H1 (cell line): Measurements from ENCODE around the gene NR2C2AP. TPM values are rescaled to one million over a fixed set of nuclear protein-coding genes. Genes with fewer than 3 reads are reported as not detected.
A peak's percentile ranks its signal among the peaks of the same experiment; 100 is the strongest.

Source experiments
- CTCF ChIA-PET: fragments of 300-600 bp; sonication (Branson Sonifier 250); formaldehyde crosslinking; loops from one replicate; lab custom pipeline; 2021; ENCODE audit not compliant: partially characterized antibody; lab: Charles Lee
- POLR2A ChIA-PET: fragments of 300-600 bp; sonication (Branson Sonifier 250); formaldehyde crosslinking; loops from one replicate; lab custom pipeline; 2021; ENCODE audit warnings: inconsistent platforms; ENCODE audit not compliant: partially characterized antibody; lab: Charles Lee
- DNase-seq, 2 experiments: peaks; one replicate each; pipeline versions ENCODE4 v3.0.0 to v3.0.0-alpha.2; 2010 to 2022; ENCODE audit warnings: low spot score in 2 of 2, low read depth in 1 of 2, mixed read lengths in 1 of 2
- FAIRE-seq: peaks from 2 replicates; lab custom pipeline; 2011; peaks lifted over from hg19 to GRCh38; lab: Jason Lieb, UNC
- H2AFZ ChIP-seq: 2 replicates; pipeline ENCODE4 v1.8.1; 2012; ENCODE audit warnings: low read length, inconsistent platforms
- H2AK5ac ChIP-seq: 2 replicates; pipeline ENCODE4 v1.6.1; 2013; ENCODE audit warnings: low read depth, low read length
- H2BK120ac ChIP-seq: replicated peaks from 2 replicates; pipeline ENCODE3; 2013; ENCODE audit warnings: low read depth, low read length, inconsistent platforms
- H2BK12ac ChIP-seq: 2 replicates; pipeline ENCODE4 v1.6.1; 2013; ENCODE audit warnings: low read depth, low read length
- H2BK15ac ChIP-seq: 2 replicates; pipeline ENCODE4 v1.6.1; 2013; ENCODE audit warnings: low read length
- H2BK20ac ChIP-seq: 2 replicates; pipeline ENCODE4 v1.6.1; 2013; ENCODE audit warnings: low read length
- H2BK5ac ChIP-seq: 2 replicates; pipeline ENCODE4 v1.6.1; 2013; ENCODE audit warnings: low read depth, low read length
- H3K14ac ChIP-seq: 2 replicates; pipeline ENCODE4 v1.6.1; 2013; ENCODE audit warnings: inconsistent platforms; ENCODE audit not compliant: insufficient read length
- H3K18ac ChIP-seq: 2 replicates; pipeline ENCODE4 v1.6.1; 2013; ENCODE audit warnings: low read length; ENCODE audit errors: extremely low read depth
- H3K23ac ChIP-seq: 2 replicates; pipeline ENCODE4 v1.6.1; 2013; ENCODE audit warnings: inconsistent platforms; ENCODE audit not compliant: insufficient read length
- H3K23me2 ChIP-seq: 2 replicates; pipeline ENCODE4 v1.6.1; 2013; ENCODE audit warnings: low read depth, low read length
- H3K27ac ChIP-seq: 2 replicates; pipeline ENCODE4 v1.6.1; 2011; ENCODE audit warnings: low read depth, low read length, inconsistent platforms
- H3K27me3 ChIP-seq, 4 experiments: replicated peaks in 1 of 4; 1 replicate in 1 of 4; 2 replicates in 3 of 4; pipeline versions ENCODE4 v1.6.1 to v1.8.1; 2011 to 2013; ENCODE audit warnings: low read length in 3 of 4, mild to moderate bottlenecking in 3 of 4, inconsistent platforms in 2 of 4, mixed read lengths in 2 of 4, moderate library complexity in 1 of 4; ENCODE audit not compliant: control insufficient read depth in 3 of 4, insufficient read depth in 3 of 4; ENCODE audit errors: extremely low read depth in 1 of 4
- H3K36me3 ChIP-seq, 4 experiments: 2 replicates each; pipeline versions ENCODE4 v1.6.1 to v1.8.1; 2011 to 2013; ENCODE audit warnings: mild to moderate bottlenecking in 4 of 4, low read length in 3 of 4, moderate library complexity in 2 of 4, control low read depth in 1 of 4, inconsistent platforms in 1 of 4; ENCODE audit not compliant: insufficient read depth in 4 of 4, control insufficient read depth in 2 of 4
- H3K4ac ChIP-seq: replicated peaks from 2 replicates; pipeline ENCODE3; 2013; ENCODE audit warnings: low read length, low read depth, mixed read lengths, inconsistent platforms; ENCODE audit not compliant: insufficient read length
- H3K4me1 ChIP-seq, 4 experiments: replicated peaks in 1 of 4; 1 replicate in 1 of 4; 2 replicates in 3 of 4; pipeline versions ENCODE4 v1.6.1 to v1.8.1; 2011 to 2013; ENCODE audit warnings: low read length in 3 of 4, inconsistent platforms in 2 of 4, mixed read lengths in 1 of 4; ENCODE audit not compliant: insufficient read depth in 4 of 4, control insufficient read depth in 3 of 4
- H3K4me2 ChIP-seq, 2 experiments: 2 replicates each; pipeline versions ENCODE4 v1.6.1 to v1.8.1; 2011 to 2013; ENCODE audit warnings: low read depth in 2 of 2, low read length in 2 of 2, control low read depth in 1 of 2, inconsistent platforms in 1 of 2, mild to moderate bottlenecking in 1 of 2; ENCODE audit not compliant: insufficient read depth in 1 of 2
- H3K4me3 ChIP-seq, 4 experiments: fragments of 200-600, 300-600 bp in 1 of 4; sonication (generic), shearing (Covaris generic), sonication (Bioruptor Twin) in 1 of 4; 2 replicates each; pipeline versions ENCODE4 v1.5.1 to v1.8.1; 2011 to 2016; ENCODE audit warnings: low read length in 4 of 4, low read depth in 3 of 4, control low read depth in 2 of 4, inconsistent platforms in 2 of 4, mild to moderate bottlenecking in 2 of 4, mixed read lengths in 1 of 4, moderate library complexity in 1 of 4; ENCODE audit not compliant: insufficient read depth in 2 of 4; ENCODE audit errors: extremely low read depth in 1 of 4
- H3K56ac ChIP-seq: replicated peaks from 2 replicates; pipeline ENCODE3; 2013; ENCODE audit warnings: low read depth, mild to moderate bottlenecking, mixed read lengths, low read length, inconsistent platforms; ENCODE audit not compliant: insufficient read length
- H3K79me1 ChIP-seq: 2 replicates; pipeline ENCODE4 v1.6.1; 2013; ENCODE audit warnings: low read depth, low read length, control low read depth
- H3K79me2 ChIP-seq, 2 experiments: 2 replicates each; pipeline versions ENCODE4 v1.6.1 to v1.8.1; 2012 to 2013; ENCODE audit warnings: low read length in 2 of 2, mild to moderate bottlenecking in 2 of 2, inconsistent platforms in 1 of 2; ENCODE audit not compliant: insufficient read depth in 2 of 2, control insufficient read depth in 1 of 2
- H3K9ac ChIP-seq, 4 experiments: replicated peaks in 1 of 4; 1 replicate in 1 of 4; 2 replicates in 3 of 4; pipeline versions ENCODE4 v1.6.1 to v1.8.1; 2011 to 2013; ENCODE audit warnings: low read depth in 3 of 4, low read length in 3 of 4, control low read depth in 2 of 4, mild to moderate bottlenecking in 2 of 4, moderate library complexity in 2 of 4, inconsistent platforms in 1 of 4; ENCODE audit errors: extremely low read depth in 1 of 4
- H3K9me3 ChIP-seq, 2 experiments: 2 replicates each; pipeline versions ENCODE4 v1.6.1 to v1.8.1; 2012 to 2013; ENCODE audit warnings: mild to moderate bottlenecking in 2 of 2, moderate library complexity in 2 of 2, control low read depth in 1 of 2, inconsistent platforms in 1 of 2, low read depth in 1 of 2, low read length in 1 of 2, mixed read lengths in 1 of 2; ENCODE audit not compliant: insufficient read depth in 2 of 2
- H4K20me1 ChIP-seq, 2 experiments: replicated peaks in 1 of 2; 2 replicates each; pipeline versions ENCODE3 to v1.8.1; 2011 to 2013; ENCODE audit warnings: inconsistent platforms in 2 of 2, low read length in 2 of 2, mild to moderate bottlenecking in 1 of 2; ENCODE audit not compliant: insufficient read depth in 2 of 2, control insufficient read depth in 1 of 2
- H4K5ac ChIP-seq: 2 replicates; pipeline ENCODE4 v1.6.1; 2013; ENCODE audit warnings: low read length, low read depth, mixed read lengths, inconsistent platforms; ENCODE audit not compliant: insufficient read length
- H4K8ac ChIP-seq: 2 replicates; pipeline ENCODE4 v1.8.0; 2013; ENCODE audit warnings: mild to moderate bottlenecking, moderate library complexity, low read length, inconsistent platforms; ENCODE audit not compliant: insufficient read depth; ENCODE audit errors: extremely low read depth
- H4K91ac ChIP-seq: replicated peaks from 2 replicates; pipeline ENCODE3; 2013; ENCODE audit warnings: low read length, mixed read lengths, inconsistent platforms; ENCODE audit not compliant: insufficient read length
- HDAC6 ChIP-seq: IDR thresholded peaks from one replicate; pipeline ENCODE4 v1.7.1; 2012; ENCODE audit warnings: low read depth, mild to moderate bottlenecking, inconsistent platforms, low read length, moderate library complexity
- WGBS, 2 experiments: shearing (Covaris generic) in 1 of 2; methylation state at CpG; one replicate each; pipeline versions ENCODE4 v1.1.6 to v1.1.7; 2013 to 2015; ENCODE audit warnings: low lambda C conversion rate in 2 of 2, mixed read lengths in 2 of 2, inconsistent platforms in 1 of 2, low coverage in 1 of 2, missing lambda C conversion rate in 1 of 2; ENCODE audit not compliant: insufficient replicate concordance in 2 of 2, insufficient coverage in 1 of 2, insufficient read length in 1 of 2; ENCODE audit errors: extremely low coverage in 1 of 2, missing lambda C conversion rate in 1 of 2; 5-methylcytosine and 5-hydroxymethylcytosine counted together
- polyA plus RNA-seq, 7 experiments: library from polyadenylated mRNA; depleted of rRNA in 3 of 7; stranded (reverse) in 5 of 7; unstranded in 2 of 7; fragments of >200 nt in 5 of 7; fragments of 200-250 nt in 2 of 7; gene quantifications; 1 replicate in 5 of 7; 2 replicates in 1 of 7; 4 replicates in 1 of 7; pipeline versions ENCODE4 v1.2.1 to v1.2.3, GENCODE V29; 2011 to 2013; ENCODE audit warnings: missing spikeins in 2 of 7, mixed read lengths in 2 of 7
- total RNA-seq: library from RNA; stranded (reverse); fragmentation: NEBNext Ultra II Directional; extraction: Animal tissue kit (Norgen Biotek cat#: 25700); gene quantifications from 2 replicates; pipeline ENCODE4 v1.2.1, GENCODE V29; 2021

Gene NR2C2AP
- total and polyA plus RNA-seq, 2 of the 8 experiments (the other 6 are each of a cell fraction or from before 2014, with no cell fraction given): 16.4 to 20.5 TPM

- Histone ChIP-seq H3K4me1 (peaks cover 0 to 8% (median 5%) of the 10 kb centered on the region in 4 experiments; a peak in 4 of 7 replicates), H3K27me3 (no peaks in the 10 kb centered on the region; a peak in 1 of 7 replicates), H2BK12ac (peak overlapping the region; percentile 35; the same call in 1 of the 2 replicates), H2AK5ac (no peak overlapping the region), H3K9ac (no peak overlapping the region), H2BK5ac (no peak overlapping the region), H3K79me2 (no peaks in the 10 kb centered on the region), H3K23me2 (peaks cover 4% of the 10 kb centered on the region; the same call in 1 of the 2 replicates), H3K9me3 (no peaks in the 10 kb centered on the region), H3K27ac (no peak overlapping the region), H3K4me2 (no peak overlapping the region), H3K14ac (no peak overlapping the region), H3K36me3 (peaks cover 0 to 8% (median 0%) of the 10 kb centered on the region in 4 experiments; a peak in 1 of 8 replicates), H3K79me1 (no peaks in the 10 kb centered on the region), H3K4ac (no peak overlapping the region), H4K20me1 (no peaks in the 10 kb centered on the region), H2AFZ (no peak overlapping the region), H2BK20ac (0 out of 2 replicates have a peak overlapping the region, but pooled peaks have one; percentile 34), H3K4me3 (no peak overlapping the region), H3K23ac (no peak overlapping the region), H3K18ac (no peak overlapping the region; the same call in 1 of the 2 replicates), H4K5ac (no peak overlapping the region), H4K91ac (peak overlapping the region; percentile 0), H2BK15ac (no peak overlapping the region), H4K8ac (no peak overlapping the region), H2BK120ac (no peak overlapping the region), H3K56ac (no peak overlapping the region)
- CTCF ChIA-PET: interaction anchor here (1.0 to 11.9 kb wide), 6 partner anchors 10 to 183 kb away, joined by 3 to 109 read pairs (median 4); partner anchors contain the start of gene MEF2B
- WGBS, 2 experiments: 90% methylated on average over 4 of the region's 4 CpGs; no CpG with 5 or more reads in 1 of the 2 experiments
- DNase-seq (no peak), FAIRE-seq (no peak)
- POLR2A ChIA-PET: interaction anchor here (0.8 to 9.4 kb wide), 4 partner anchors 12 to 164 kb away, joined by 3 to 133 read pairs (median 18); partner anchors contain the start of gene MEF2B
- TF ChIP-seq HDAC6: no peak
Measured at GRCh38 chr19:19159534-19159933, 43.7 kb downstream of the NR2C2AP start.
